Muscle of back (tissue), 10 donors: ENCODE data around the gene SERPINE1. TPM values are rescaled to one million over a fixed set of nuclear protein-coding genes. Genes with fewer than 3 reads are reported as not detected.

ENCODE experiments used
- polyA plus RNA-seq, 10 donors: library from polyadenylated mRNA; unstranded; fragments of 120-200 nt; gene quantifications; one replicate each; pipeline ENCODE4 v1.2.1, GENCODE V29; 2013; ENCODE audit not compliant: insufficient read length in 10 of 10

The SERPINE1 gene
- polyA plus RNA-seq, 10 donors = 1.9 to 5.2 (median 4.6) TPM

Other genes starting within 250 kb of the SERPINE1 start
- gene UFSP1, start 237.4 kb upstream of the SERPINE1 start, polyA plus RNA-seq = 1 to 10 TPM; 1.2 to 3.1 (median 2.4) TPM
- 10 to 100 TPM; 29.8 to 96.0 (median 59.5) TPM for gene ACHE, start 231.2 kb upstream of the SERPINE1 start, polyA plus RNA-seq
- gene MUC3A, start 177.6 kb upstream of the SERPINE1 start, polyA plus RNA-seq = under 1 TPM; 0.09 to 0.83 (median 0.17) TPM
- 1 to 10 TPM in 1 of 10 donors, under 1 TPM in 9; 0.34 to 1.1 (median 0.79) TPM for gene MUC12, start 157.5 kb upstream of the SERPINE1 start, polyA plus RNA-seq
- under 1 TPM in 1 of 10 donors, not detected in 9; 0.04 TPM for gene MUC17, start 107.0 kb upstream of the SERPINE1 start, polyA plus RNA-seq
- gene TRIM56, start 41.6 kb upstream of the SERPINE1 start, polyA plus RNA-seq = 10 to 100 TPM in 2 of 10 donors, 1 to 10 TPM in 8; 5.7 to 11.5 (median 8.8) TPM
- gene AP1S1, start 27.4 kb downstream of the SERPINE1 start, polyA plus RNA-seq = 10 to 100 TPM; 17.0 to 43.3 (median 22.1) TPM
- not detected for gene VGF, start 38.5 kb downstream of the SERPINE1 start, polyA plus RNA-seq
- not detected for gene NAT16, start 53.2 kb downstream of the SERPINE1 start, polyA plus RNA-seq
- gene MOGAT3, start 73.9 kb downstream of the SERPINE1 start, polyA plus RNA-seq = under 1 TPM in 2 of 10 donors, not detected in 8; 0.16 to 0.25 TPM
- gene PLOD3, start 90.5 kb downstream of the SERPINE1 start, polyA plus RNA-seq = 10 to 100 TPM; 37.4 to 72.9 (median 46.4) TPM
- gene ZNHIT1, start 91.1 kb downstream of the SERPINE1 start, polyA plus RNA-seq = 10 to 100 TPM; 35.6 to 53.8 (median 41.2) TPM
- 1 to 10 TPM; 4.3 to 8.7 (median 6.2) TPM for gene CLDN15, start 110.7 kb downstream of the SERPINE1 start, polyA plus RNA-seq
- gene FIS1, start 118.0 kb downstream of the SERPINE1 start, polyA plus RNA-seq = 100 to 1,000 TPM in 9 of 10 donors, 10 to 100 TPM in 1; 99.3 to 141 (median 119) TPM
- gene IFT22, start 194.7 kb downstream of the SERPINE1 start, polyA plus RNA-seq = 10 to 100 TPM; 24.0 to 36.0 (median 25.7) TPM
- gene COL26A1, start 235.8 kb downstream of the SERPINE1 start, polyA plus RNA-seq = 1 to 10 TPM in 7 of 10 donors, under 1 TPM in 3; 0.50 to 9.9 (median 1.2) TPM